ENCODE measurements around the gene SAP30BP.

DNA sequence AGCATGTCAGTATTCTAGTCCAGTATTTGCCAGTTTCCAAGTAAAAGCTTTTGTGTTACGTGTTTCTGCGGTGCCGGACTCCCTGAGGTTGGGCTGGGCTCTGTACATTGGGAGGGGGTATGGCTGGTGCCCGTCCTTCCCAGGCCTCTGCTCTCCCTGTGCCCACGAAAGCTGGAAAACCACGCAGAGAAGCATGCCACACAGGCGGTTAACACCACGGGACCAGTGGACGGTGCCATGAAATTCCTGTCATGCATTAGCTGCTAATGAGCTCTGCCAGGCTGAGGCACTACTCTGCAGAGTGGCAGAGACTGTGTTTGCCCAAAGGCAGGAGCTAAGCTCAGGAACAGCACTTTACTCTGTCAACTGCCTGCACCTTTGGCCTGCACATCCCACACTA is 25.8 kb upstream of the SAP30BP start:
- TF ChIP-seq L3MBTL2 (conservative IDR thresholded peaks at IDR 0.05), result no peak
- TF ChIP-seq NFRKB (IDR thresholded peaks at IDR 0.05), result no peak
- no peak for TF ChIP-seq ELF4 (IDR thresholded peaks at IDR 0.05)
- TF ChIP-seq BHLHE40 (IDR thresholded peaks at IDR 0.05; ENCODE audit: borderline replicate concordance), result no peak
- no peak for TF ChIP-seq FOXK2 (IDR thresholded peaks at IDR 0.05)
- TF ChIP-seq FOXA1 (IDR thresholded peaks at IDR 0.05), result no peak
- TF ChIP-seq SP1 (IDR thresholded peaks at IDR 0.05), result no peak
- TF ChIP-seq FOXM1 (IDR thresholded peaks at IDR 0.05; ENCODE audit: borderline replicate concordance), result no peak
- TF ChIP-seq SUZ12 (IDR thresholded peaks at IDR 0.05), result no peak
- TF ChIP-seq ZNF384 (IDR thresholded peaks at IDR 0.05), result no peak
- TF ChIP-seq TARDBP (IDR thresholded peaks at IDR 0.05), result no peak
- TF ChIP-seq ARNT (IDR thresholded peaks at IDR 0.05), result no peak
- TF ChIP-seq, protein P1, sequence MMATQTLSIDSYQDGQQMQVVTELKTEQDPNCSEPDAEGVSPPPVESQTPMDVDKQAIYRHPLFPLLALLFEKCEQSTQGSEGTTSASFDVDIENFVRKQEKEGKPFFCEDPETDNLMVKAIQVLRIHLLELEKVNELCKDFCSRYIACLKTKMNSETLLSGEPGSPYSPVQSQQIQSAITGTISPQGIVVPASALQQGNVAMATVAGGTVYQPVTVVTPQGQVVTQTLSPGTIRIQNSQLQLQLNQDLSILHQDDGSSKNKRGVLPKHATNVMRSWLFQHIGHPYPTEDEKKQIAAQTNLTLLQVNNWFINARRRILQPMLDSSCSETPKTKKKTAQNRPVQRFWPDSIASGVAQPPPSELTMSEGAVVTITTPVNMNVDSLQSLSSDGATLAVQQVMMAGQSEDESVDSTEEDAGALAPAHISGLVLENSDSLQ (IDR thresholded peaks at IDR 0.05), result no peak
- no peak for TF ChIP-seq HDGF (IDR thresholded peaks at IDR 0.05; ENCODE audit: borderline replicate concordance)
